T-helper 1 cell treated with Interleukin-12 subunit alpha and Interleukin-12 subunit beta and Interleukin-4 antibody, amounts not matched to agents 30 μg/mL and 1 μg/mL, for 36 hours (primary cell): Measurements from ENCODE around the gene CMTM4.
"Not testable (repeated sequence)": the region's sequence is repeated elsewhere in the genome, so short reads cannot be mapped to it uniquely, and the experiment has no call there.

Experiments used
- H3K27ac Mint-ChIP-seq: one replicate; pipeline ENCODE4 v1.8.0; 2021; ENCODE audit warnings: mild to moderate bottlenecking, mixed read lengths
- H3K27me3 Mint-ChIP-seq: one replicate; pipeline ENCODE4 v1.8.0; 2021; ENCODE audit warnings: low read depth, mixed read lengths
- H3K36me3 Mint-ChIP-seq: one replicate; pipeline ENCODE4 v1.8.0; 2021; ENCODE audit warnings: low read depth, mixed read lengths
- H3K4me1 Mint-ChIP-seq: one replicate; pipeline ENCODE4 v1.8.0; 2021; ENCODE audit warnings: low read depth, mixed read lengths
- H3K4me3 Mint-ChIP-seq: one replicate; pipeline ENCODE4 v1.8.0; 2021; ENCODE audit warnings: mild to moderate bottlenecking, moderate library complexity, mixed read lengths
- H3K9me3 Mint-ChIP-seq: one replicate; pipeline ENCODE4 v1.8.0; 2021; ENCODE audit warnings: mixed read lengths

The CMTM4 gene

DNA sequence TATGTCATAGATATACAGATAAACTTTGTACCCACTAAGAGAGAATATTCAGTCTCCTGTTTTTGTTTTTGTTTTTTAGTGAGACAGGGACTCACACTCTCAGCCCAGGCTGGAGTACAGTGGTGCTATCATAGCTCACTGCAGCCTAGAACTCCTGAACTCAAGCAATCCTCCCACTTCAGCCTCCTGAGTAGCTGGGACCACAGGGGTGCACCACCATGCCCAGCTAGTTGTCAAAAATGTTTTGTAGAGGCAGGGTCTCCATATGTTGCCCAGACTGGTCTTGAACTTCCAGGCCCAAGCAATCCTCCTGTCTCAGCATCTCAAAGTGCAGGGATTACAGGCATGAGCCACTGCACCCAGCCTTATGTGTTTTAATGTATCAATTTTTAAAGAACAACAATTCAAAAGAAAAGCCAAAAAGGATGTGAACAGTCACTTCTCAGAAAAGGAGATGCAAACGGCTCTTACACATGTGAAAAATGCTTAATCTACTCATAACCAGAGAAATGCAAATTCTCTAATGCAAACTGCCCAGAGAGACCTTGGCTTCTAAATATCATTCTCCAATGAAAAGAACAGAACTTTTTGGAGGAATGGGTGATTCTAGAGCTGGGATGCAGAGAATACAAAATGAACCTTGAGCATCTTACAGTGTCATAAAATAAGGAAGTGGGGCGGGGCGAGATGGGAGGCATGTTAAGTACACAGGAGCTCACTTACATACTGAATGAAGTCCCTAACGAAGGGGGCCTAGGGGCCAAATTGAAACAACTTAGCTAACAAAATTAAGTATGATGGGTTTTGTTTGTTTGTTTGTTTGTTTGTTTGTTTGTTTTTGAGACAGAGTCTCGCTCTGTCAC is 99.3 kb downstream of the CMTM4 start:
- peak overlapping the region; percentile 57 for H3K4me3 Mint-ChIP-seq
- peaks cover 35% of the 10 kb centered on the region for H3K4me1 Mint-ChIP-seq
- peaks cover 6% of the 10 kb centered on the region for H3K36me3 Mint-ChIP-seq
- H3K27me3 Mint-ChIP-seq = no peaks in the 10 kb centered on the region
- H3K27ac Mint-ChIP-seq = peak overlapping the region; percentile 87
- peaks cover 12% of the 10 kb centered on the region for H3K9me3 Mint-ChIP-seq

DNA sequence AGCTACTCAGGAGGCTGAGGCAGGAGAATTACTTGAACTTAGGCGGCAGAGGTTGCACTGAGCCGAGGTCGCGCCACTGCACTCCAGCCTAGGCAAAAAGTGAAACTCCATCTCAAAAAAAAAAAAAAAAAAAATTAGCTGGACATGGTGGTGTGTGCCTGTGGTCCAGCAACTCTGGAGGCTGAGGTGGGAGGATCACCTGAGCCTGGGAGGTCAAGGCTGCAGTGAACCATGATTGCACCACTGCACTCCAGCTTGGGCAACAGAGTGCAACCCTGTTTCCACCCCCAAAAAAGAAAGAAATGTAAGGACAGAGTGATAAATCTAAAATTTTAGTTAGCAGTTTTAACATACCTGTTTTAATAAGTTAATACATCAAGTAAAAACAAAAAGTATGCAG is 100.0 kb downstream of the CMTM4 start:
- H3K27me3 Mint-ChIP-seq, H3K4me3 Mint-ChIP-seq, H3K36me3 Mint-ChIP-seq: not testable (repeated sequence)
- Mint-ChIP-seq H3K9me3 (peaks cover 12% of the 10 kb centered on the region), H3K4me1 (peaks cover 37% of the 10 kb centered on the region), H3K27ac (peak overlapping the region; percentile 72)

DNA sequence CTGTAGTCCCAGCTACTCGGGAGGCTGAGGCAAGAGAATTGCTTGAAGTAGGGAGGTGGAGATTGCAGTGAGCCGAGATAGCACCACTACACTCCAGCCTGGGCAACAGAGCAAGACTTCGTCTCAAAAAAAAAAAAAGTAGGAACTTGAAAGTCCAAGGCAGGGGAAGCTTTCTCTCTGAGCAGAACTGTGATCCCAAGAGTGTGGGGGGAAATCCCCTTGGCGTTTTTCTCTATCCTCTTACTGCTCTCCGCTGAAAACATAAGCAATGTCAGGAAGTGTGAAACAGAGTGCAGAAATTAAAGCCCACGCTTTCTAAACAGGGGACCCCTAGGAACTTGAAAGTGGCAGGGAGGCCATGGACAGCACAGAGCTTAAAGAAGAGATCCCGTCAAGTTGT is 101.8 kb downstream of the CMTM4 start:
- Mint-ChIP-seq H3K27ac (no peak overlapping the region), H3K4me1 (peaks cover 38% of the 10 kb centered on the region), H3K4me3 (no peak overlapping the region), H3K36me3 (no peaks in the 10 kb centered on the region), H3K9me3 (peaks cover 5% of the 10 kb centered on the region), H3K27me3 (peaks cover 3% of the 10 kb centered on the region)

DNA sequence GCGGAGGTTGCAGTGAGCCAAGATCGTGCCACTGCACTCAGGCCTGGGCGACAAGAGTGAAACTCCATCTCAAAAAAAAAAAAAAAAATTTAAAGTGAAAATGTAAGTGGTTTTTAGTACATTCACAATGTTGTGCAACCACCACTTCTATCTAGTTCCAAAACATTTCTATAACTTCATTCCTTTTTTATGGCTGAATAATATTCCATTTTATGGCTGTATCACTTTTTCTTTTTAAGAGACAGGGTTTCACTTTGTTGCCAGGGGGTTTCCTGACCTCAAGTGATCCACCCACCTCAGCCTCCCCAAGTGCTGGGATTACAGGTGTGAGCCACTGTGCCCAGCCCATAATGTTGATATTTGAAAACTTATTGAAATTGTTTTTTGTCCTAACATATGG is 103.7 kb downstream of the CMTM4 start:
- H3K4me3 Mint-ChIP-seq = no peak overlapping the region
- H3K27me3 Mint-ChIP-seq = peaks cover 3% of the 10 kb centered on the region
- H3K4me1 Mint-ChIP-seq = peaks cover 42% of the 10 kb centered on the region
- H3K9me3 Mint-ChIP-seq = peaks cover 5% of the 10 kb centered on the region
- peaks cover 2% of the 10 kb centered on the region for H3K36me3 Mint-ChIP-seq
- no peak overlapping the region for H3K27ac Mint-ChIP-seq

DNA sequence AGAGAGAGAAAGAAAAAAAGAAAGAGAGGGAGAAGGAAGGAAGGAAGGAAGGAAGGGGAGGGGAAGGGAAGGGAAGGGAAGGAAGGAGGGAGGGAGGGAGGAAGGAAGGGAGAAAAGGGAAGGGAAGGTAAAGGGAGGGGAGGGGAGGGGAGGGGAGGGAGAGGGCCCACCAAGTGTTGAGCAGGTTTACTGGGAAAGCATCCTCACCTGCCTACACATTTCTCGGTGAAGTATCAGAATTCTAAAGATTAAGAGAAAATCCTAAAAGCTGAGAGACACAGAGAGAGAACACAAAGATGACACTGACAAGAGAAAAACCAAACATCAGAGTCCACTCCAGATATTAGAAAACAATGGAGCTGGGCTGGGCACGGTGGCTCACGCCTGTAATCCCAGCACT is 104.3 kb downstream of the CMTM4 start:
- Mint-ChIP-seq H3K4me1 (peaks cover 43% of the 10 kb centered on the region), H3K4me3 (no peak overlapping the region), H3K27me3 (peaks cover 3% of the 10 kb centered on the region)

DNA sequence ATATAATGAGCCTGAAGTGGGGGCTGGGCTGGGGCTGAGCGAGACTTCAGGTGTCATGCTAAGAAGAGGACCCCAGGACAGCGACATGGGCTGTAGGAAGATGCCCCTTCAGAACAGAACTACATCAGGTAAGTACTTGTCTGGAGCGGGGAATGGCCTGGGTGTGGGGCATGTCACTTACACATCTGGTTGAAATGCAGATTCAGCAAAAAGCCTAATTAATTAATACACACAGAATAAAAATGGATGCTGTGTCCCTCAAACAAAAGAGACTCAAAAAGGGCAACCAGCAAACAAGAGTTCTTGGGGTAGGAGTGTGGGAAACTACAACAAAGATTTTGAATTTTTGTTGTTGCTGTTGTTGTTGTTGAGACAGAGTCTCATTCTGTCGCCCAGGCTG is 105.5 kb downstream of the CMTM4 start:
- Mint-ChIP-seq H3K4me3 (peak overlapping the region; percentile 67), H3K27ac (no peak overlapping the region), H3K9me3 (peaks cover 5% of the 10 kb centered on the region), H3K4me1 (peaks cover 38% of the 10 kb centered on the region), H3K36me3 (peaks cover 5% of the 10 kb centered on the region), H3K27me3 (peaks cover 3% of the 10 kb centered on the region)

More for the DNA sequence above, 104.3 kb downstream of the CMTM4 start:
- peaks cover 5% of the 10 kb centered on the region for H3K9me3 Mint-ChIP-seq
- H3K27ac Mint-ChIP-seq = no peak overlapping the region
- H3K36me3 Mint-ChIP-seq = peaks cover 5% of the 10 kb centered on the region

DNA sequence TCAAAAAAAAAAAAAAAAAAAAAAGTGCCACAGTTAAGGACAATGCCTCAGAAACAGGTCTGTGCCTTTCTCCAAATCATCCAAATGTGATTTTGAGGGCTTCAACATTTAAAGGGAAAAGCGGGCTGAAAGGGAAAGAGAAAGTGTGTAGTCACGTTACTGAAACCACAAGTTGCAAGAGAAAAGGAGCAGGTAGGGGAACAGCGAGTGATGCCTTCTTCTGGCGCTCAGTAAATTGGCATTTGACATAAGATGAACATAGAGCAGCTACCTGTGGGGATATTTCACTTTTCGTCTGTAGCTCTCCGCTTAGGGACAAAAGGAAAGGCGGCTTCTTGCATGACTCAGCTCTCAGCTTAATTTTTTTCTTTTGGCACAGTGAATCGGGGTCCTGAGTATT is 106.2 kb downstream of the CMTM4 start:
- peaks cover 5% of the 10 kb centered on the region for H3K36me3 Mint-ChIP-seq
- peak overlapping the region; percentile 67 for H3K4me3 Mint-ChIP-seq
- H3K27me3 Mint-ChIP-seq = peaks cover 3% of the 10 kb centered on the region
- peaks cover 38% of the 10 kb centered on the region for H3K4me1 Mint-ChIP-seq
- peaks cover 5% of the 10 kb centered on the region for H3K9me3 Mint-ChIP-seq
- H3K27ac Mint-ChIP-seq = peak overlapping the region; percentile 47

DNA sequence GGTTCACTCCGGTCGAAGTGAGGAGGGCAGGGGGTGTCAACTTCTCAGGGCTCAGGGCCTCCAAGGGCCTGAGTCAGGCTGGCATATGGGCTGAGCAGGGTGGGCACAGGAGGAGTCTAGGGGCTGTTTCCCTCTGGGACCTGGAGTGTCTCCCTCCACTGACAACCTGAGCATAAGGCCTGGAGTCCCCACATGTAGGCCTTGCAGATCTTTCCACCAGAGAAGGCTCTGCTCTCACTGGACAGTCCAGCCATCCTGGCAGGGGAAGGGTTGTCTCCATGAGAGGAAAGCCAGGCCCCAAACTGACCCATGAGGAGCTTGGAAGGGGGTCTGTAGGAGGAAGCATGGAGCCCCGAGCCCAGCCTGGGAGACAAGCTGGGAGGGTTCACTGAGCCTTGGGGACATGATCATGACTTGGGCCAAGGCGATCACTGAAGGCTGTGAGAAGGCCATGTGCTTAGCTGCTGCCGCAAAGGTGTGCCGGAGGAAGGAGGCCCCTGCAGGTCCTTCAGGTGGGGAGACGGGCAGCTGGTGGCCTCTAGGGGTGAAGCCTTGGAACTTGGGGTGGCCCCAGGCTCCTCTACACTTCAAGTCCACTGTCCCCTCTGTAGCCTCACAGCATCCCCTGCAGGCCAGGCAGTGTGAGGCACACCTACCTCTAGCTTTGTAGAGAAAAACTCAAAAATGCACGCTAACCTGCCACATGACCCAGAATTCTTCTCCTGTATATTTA is 107.4 kb downstream of the CMTM4 start:
- peaks cover 5% of the 10 kb centered on the region for H3K9me3 Mint-ChIP-seq
- peak overlapping the region; percentile 63 for H3K27ac Mint-ChIP-seq
- peaks cover 34% of the 10 kb centered on the region for H3K4me1 Mint-ChIP-seq

DNA sequence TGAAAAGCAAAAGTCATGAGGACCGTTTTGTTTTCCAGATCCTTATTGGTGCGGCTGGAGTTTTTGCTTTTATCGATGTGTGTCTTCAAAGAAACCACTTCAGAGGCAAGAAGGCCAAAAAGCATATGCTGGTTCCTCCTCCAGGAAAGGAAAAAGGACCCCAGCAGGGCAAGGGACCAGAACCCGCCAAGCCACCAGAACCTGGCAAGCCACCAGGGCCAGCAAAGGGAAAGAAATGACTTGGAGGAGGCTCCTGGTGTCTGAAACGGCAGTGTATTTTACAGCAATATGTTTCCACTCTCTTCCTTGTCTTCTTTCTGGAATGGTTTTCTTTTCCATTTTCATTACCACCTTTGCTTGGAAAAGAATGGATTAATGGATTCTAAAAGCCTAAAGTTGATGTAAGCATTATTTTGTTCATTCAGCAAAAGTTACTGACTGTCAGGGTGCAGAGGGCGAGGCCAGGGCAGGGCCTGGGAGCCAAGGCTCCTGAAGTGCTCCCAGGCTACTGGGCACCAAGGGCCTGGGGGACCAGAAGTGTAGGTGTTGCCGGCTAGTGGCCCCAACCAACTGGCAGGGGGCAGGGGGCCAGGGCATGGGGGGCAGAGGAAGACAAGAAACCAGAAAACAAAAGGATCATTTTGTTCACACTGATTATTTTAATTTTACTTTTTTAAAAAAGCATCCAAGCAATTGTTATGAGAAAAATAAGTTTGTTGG is 108.5 kb downstream of the CMTM4 start:
- Mint-ChIP-seq H3K27ac (no peak overlapping the region), H3K9me3 (no peaks in the 10 kb centered on the region)

More for the DNA sequence above, 107.4 kb downstream of the CMTM4 start:
- Mint-ChIP-seq H3K4me3 (peak overlapping the region; percentile 73), H3K36me3 (peaks cover 6% of the 10 kb centered on the region), H3K27me3 (peaks cover 3% of the 10 kb centered on the region)

DNA sequence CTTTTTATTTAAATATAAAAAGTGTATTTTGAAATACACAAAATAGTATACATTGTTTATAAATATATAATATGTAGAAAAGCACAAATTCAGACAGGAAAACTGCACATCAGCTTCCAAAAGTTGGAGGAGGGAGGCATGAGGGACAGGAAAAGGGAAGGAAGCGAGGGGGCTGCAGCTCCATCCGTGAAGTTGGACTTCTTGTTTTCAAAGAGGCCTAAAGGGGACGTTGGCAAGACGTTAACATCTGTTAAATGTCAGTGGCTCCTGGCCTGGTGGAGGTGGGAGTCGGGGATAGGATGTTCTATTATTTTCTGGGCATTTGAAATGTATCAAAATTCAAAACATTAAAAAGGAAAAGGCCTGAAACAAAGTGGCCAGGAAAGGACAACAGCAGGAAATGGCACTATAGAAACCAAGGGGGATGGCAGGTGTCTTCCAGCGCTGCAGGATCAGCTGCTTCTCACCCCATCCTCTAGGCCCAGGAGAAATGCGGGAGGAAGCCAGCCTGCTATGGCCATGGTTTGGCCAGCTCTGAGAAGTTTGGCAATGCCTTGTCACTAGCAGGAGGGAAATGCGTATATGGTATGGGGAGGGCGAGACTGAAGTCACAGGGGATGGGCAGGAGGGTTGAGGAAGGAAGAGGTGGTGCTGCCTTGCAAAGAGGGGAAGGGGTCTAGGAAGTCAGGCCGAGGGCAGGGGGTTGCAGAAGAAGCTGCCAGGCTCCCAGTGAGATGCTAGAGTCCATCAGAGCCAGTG is 110.9 kb downstream of the CMTM4 start:
- H3K4me1 Mint-ChIP-seq = peaks cover 35% of the 10 kb centered on the region
- H3K27me3 Mint-ChIP-seq = peaks cover 5% of the 10 kb centered on the region
- peaks cover 16% of the 10 kb centered on the region for H3K36me3 Mint-ChIP-seq
- H3K9me3 Mint-ChIP-seq = no peaks in the 10 kb centered on the region
- H3K4me3 Mint-ChIP-seq = no peak overlapping the region
- peak overlapping the region; percentile 32 for H3K27ac Mint-ChIP-seq

More for the DNA sequence above, 108.5 kb downstream of the CMTM4 start:
- Mint-ChIP-seq H3K36me3 (peaks cover 6% of the 10 kb centered on the region), H3K27me3 (peaks cover 3% of the 10 kb centered on the region), H3K4me3 (peak overlapping the region; percentile 12), H3K4me1 (peaks cover 34% of the 10 kb centered on the region)

DNA sequence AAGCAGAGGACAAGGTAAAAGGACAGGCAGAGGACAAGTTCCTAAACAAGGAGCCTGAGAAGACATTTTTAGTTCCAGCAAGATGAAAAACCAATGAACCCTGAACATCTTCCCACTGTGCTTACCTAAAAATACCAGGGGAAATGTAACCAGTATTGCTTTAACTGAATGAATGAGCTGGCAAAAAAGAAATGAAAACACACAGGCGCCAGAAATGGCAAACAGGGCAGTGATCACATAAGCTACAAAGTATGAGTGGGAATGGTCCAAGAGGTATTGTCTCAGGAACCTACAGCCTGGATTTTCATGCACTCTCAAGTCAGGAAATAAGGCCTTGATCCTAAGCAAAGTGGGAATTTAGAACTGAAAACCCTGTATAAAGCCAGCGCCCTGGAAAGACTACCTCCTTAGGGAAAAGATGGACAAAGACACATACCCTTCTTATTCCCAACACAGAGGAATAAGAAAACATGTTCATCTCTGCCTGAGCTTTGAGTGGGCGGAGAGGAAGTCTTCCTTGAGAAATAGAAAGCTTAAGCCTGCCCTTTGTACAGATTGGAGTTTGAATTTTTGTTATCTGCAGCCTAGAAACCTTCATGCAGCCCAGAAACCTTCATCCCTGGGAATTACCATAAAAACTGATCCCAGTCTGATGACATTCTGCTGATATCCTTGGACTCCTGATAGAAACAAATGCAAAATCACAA is 115.1 kb downstream of the CMTM4 start:
- H3K27me3 Mint-ChIP-seq = peaks cover 37% of the 10 kb centered on the region

DNA sequence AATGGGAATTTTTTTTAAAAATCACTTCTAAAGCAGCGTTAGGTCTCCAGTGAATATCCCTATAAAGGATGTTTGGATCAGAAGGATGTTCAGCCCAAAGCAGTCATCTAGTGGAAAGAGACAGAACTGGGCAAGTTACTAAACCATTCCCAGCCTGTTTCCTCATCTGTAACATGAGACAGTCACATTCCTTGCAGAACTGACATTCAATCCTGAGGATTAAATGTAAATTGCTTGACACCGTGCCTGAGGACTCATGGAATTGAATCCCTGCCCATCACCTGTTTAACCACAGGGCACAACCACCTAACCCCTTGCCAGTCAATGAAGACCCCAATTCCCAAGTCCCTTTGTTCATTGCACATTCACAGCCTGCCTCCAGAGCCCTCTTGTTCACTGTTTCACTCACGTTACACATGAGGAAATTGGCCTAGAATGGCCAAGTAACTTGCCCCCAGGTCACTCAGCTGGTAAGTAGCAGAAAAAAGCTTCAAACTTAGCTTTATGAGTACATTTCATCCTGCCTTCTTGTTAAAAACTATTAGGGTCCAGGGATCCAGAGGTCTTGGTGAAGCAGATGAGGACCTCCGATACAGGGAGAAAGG is 115.8 kb downstream of the CMTM4 start:
- no peak overlapping the region for H3K27ac Mint-ChIP-seq
- H3K36me3 Mint-ChIP-seq = peaks cover 32% of the 10 kb centered on the region
- peaks cover 12% of the 10 kb centered on the region for H3K4me1 Mint-ChIP-seq
- no peak overlapping the region for H3K4me3 Mint-ChIP-seq
- H3K9me3 Mint-ChIP-seq = no peaks in the 10 kb centered on the region
- H3K27me3 Mint-ChIP-seq = peaks cover 37% of the 10 kb centered on the region

More for the DNA sequence above, 115.1 kb downstream of the CMTM4 start:
- H3K36me3 Mint-ChIP-seq = peaks cover 32% of the 10 kb centered on the region
- H3K27ac Mint-ChIP-seq = no peak overlapping the region
- H3K4me3 Mint-ChIP-seq = no peak overlapping the region
- H3K4me1 Mint-ChIP-seq = peaks cover 12% of the 10 kb centered on the region
- H3K9me3 Mint-ChIP-seq = no peaks in the 10 kb centered on the region
